GM04504 (cell line): ENCODE results near the gene ZNF281.
"Not testable (repeated sequence)": the region's sequence is repeated elsewhere in the genome, so short reads cannot be mapped to it uniquely, and the experiment has no call there.

Source experiments
- DNase-seq: peaks from one replicate; pipeline ENCODE4 v3.0.0-alpha.2; 2012; ENCODE audit warnings: low read depth

The ZNF281 gene

GRCh38 chr1:200363264-200363933 is 46.4 kb downstream of the ZNF281 start:
- no peak for DNase-seq

GRCh38 chr1:200362421-200362820 is 47.4 kb downstream of the ZNF281 start:
- no peak for DNase-seq

GRCh38 chr1:200359610-200360163 is 50.1 kb downstream of the ZNF281 start:
- no peak for DNase-seq

GRCh38 chr1:200357925-200358324 is 51.9 kb downstream of the ZNF281 start:
- not testable (repeated sequence) for DNase-seq

GRCh38 chr1:200355801-200356200 is 54.0 kb downstream of the ZNF281 start:
- no peak for DNase-seq
